BLaER1 treated with 17β-estradiol and CSF1 and Interleukin-3, amounts not matched to agents 10 nM and 100 nM (cell line): ENCODE measurements around the gene AHNAK2.
"Not testable (repeated sequence)": the region's sequence is repeated elsewhere in the genome, so short reads cannot be mapped to it uniquely, and the experiment has no call there.

Source experiments
- H3K27ac ChIP-seq, 11 experiments: shearing (Covaris generic); formaldehyde crosslinking; 2 replicates each; pipeline ENCODE4 v1.8.1; 2022
- H3K27me3 ChIP-seq, 11 experiments: shearing (Covaris generic); formaldehyde crosslinking; 2 replicates each; pipeline ENCODE4 v1.8.1; 2022
- H3K36me3 ChIP-seq, 11 experiments: shearing (Covaris generic); formaldehyde crosslinking; 2 replicates each; pipeline ENCODE4 v1.8.1; 2022
- H3K4me1 ChIP-seq, 10 experiments: shearing (Covaris generic); formaldehyde crosslinking; 2 replicates each; pipeline ENCODE4 v1.8.1; 2022
- H3K4me2 ChIP-seq, 11 experiments: shearing (Covaris generic); formaldehyde crosslinking; 2 replicates each; pipeline ENCODE4 v1.8.1; 2022
- H3K4me3 ChIP-seq, 10 experiments: shearing (Covaris generic); formaldehyde crosslinking; 2 replicates each; pipeline ENCODE4 v1.8.1; 2022
- H3K9ac ChIP-seq, 11 experiments: shearing (Covaris generic); formaldehyde crosslinking; 2 replicates each; pipeline ENCODE4 v1.8.1; 2022
- H3K9me3 ChIP-seq, 11 experiments: shearing (Covaris generic); formaldehyde crosslinking; replicated peaks in 1 of 11; 2 replicates each; pipeline ENCODE4 v1.8.1; 2022
- H4K20me1 ChIP-seq, 11 experiments: shearing (Covaris generic); formaldehyde crosslinking; 2 replicates each; pipeline ENCODE4 v1.8.1; 2022
- Cebpa-rat ChIP-seq, 11 experiments: shearing (Covaris generic); IDR thresholded peaks; 2 replicates each; pipeline ENCODE4 v1.8.1; 2022

Gene AHNAK2

GRCh38 chr14:104923640-104924420 lies 54.3 kb downstream of the AHNAK2 start:
- Histone ChIP-seq H3K9ac (peak overlapping the region in 6 of 11 experiments; percentile 27 to 81 (median 58); a peak in 6 of 22 replicates), H3K4me3 (peak overlapping the region in 4 of 10 experiments; percentile 2 to 66 (median 35); a peak in 3 of 20 replicates), H3K27ac (peak overlapping the region in 8 of 11 experiments; percentile 75 to 91 (median 82); a peak in 16 of 22 replicates), H3K9me3 (peaks cover 3 to 8% (median 7%) of the 10 kb centered on the region in 11 experiments; a peak in 15 of 22 replicates), H3K4me1 (peaks cover 61 to 78% (median 72%) of the 10 kb centered on the region in 10 experiments), H4K20me1 (peaks cover 0 to 35% (median 0%) of the 10 kb centered on the region in 11 experiments; a peak in 5 of 22 replicates), H3K27me3 (no peaks in the 10 kb centered on the region), H3K36me3 (peaks cover 0 to 5% (median 0%) of the 10 kb centered on the region in 11 experiments; a peak in 5 of 22 replicates), H3K4me2 (peak overlapping the region; percentile 89 to 100 (median 98))
- no peak for TF ChIP-seq Cebpa-rat (IDR thresholded peaks at IDR 0.05)

GRCh38 chr14:104919993-104920315 lies 58.2 kb downstream of the AHNAK2 start:
- H3K36me3 ChIP-seq, result no peaks in the 10 kb centered on the region
- H3K27ac ChIP-seq, result no peak overlapping the region
- H4K20me1 ChIP-seq, result peaks cover 0 to 3% (median 0%) of the 10 kb centered on the region in 11 experiments; a peak in 1 of 22 replicates
- H3K9me3 ChIP-seq, result peaks cover 3 to 8% (median 7%) of the 10 kb centered on the region in 11 experiments; a peak in 15 of 22 replicates
- H3K4me2 ChIP-seq, result peak overlapping the region in 7 of 11 experiments; percentile 16 to 48 (median 36); a peak in 9 of 22 replicates
- no peak for TF ChIP-seq Cebpa-rat (IDR thresholded peaks at IDR 0.05)
- peaks cover 25 to 50% (median 39%) of the 10 kb centered on the region in 10 experiments for H3K4me1 ChIP-seq
- no peak overlapping the region for H3K9ac ChIP-seq
- H3K27me3 ChIP-seq, result no peaks in the 10 kb centered on the region
- no peak overlapping the region for H3K4me3 ChIP-seq

GRCh38 chr14:104919152-104919992 lies 58.8 kb downstream of the AHNAK2 start:
- not testable (repeated sequence) for H3K4me3 ChIP-seq, H3K36me3 ChIP-seq, H3K9me3 ChIP-seq, H3K9ac ChIP-seq, H3K27me3 ChIP-seq, H3K27ac ChIP-seq, H4K20me1 ChIP-seq
- peak overlapping the region in 7 of 11 experiments; percentile 16 to 48 (median 36); a peak in 8 of 22 replicates for H3K4me2 ChIP-seq
- peaks cover 19 to 44% (median 33%) of the 10 kb centered on the region in 10 experiments for H3K4me1 ChIP-seq

- Histone ChIP-seq H3K27ac (no peak overlapping the region), H3K4me3 (no peak overlapping the region), H3K4me2 (no peak overlapping the region), H3K9me3 (peaks cover 1 to 9% (median 5%) of the 10 kb centered on the region in 11 experiments; a peak in 21 of 22 replicates), H3K27me3 (no peaks in the 10 kb centered on the region), H3K9ac (no peak overlapping the region), H3K4me1 (peaks cover 5 to 31% (median 19%) of the 10 kb centered on the region in 10 experiments), H3K36me3 (no peaks in the 10 kb centered on the region), H4K20me1 (no peaks in the 10 kb centered on the region)
- TF ChIP-seq Cebpa-rat (IDR thresholded peaks at IDR 0.05), result no peak
Observed at GRCh38 chr14:104917993-104918392, 60.2 kb downstream of the AHNAK2 start.

GRCh38 chr14:104917116-104917515 lies 61.1 kb downstream of the AHNAK2 start:
- Histone ChIP-seq H3K4me1 (peaks cover 0 to 23% (median 13%) of the 10 kb centered on the region in 10 experiments; a peak in 14 of 20 replicates), H3K4me2 (peak overlapping the region in 6 of 11 experiments; percentile 15 to 45 (median 34); a peak in 10 of 22 replicates), H3K9ac (no peak overlapping the region), H3K27me3 (no peaks in the 10 kb centered on the region), H3K9me3 (peaks cover 10 to 18% (median 14%) of the 10 kb centered on the region in 11 experiments), H4K20me1 (no peaks in the 10 kb centered on the region), H3K36me3 (no peaks in the 10 kb centered on the region; a peak in 1 of 22 replicates), H3K4me3 (no peak overlapping the region), H3K27ac (no peak overlapping the region)
- TF ChIP-seq Cebpa-rat (IDR thresholded peaks at IDR 0.05), result no peak

- H3K27me3 ChIP-seq, result no peaks in the 10 kb centered on the region
- H3K9ac ChIP-seq, result no peak overlapping the region
- peaks cover 0 to 10% (median 0%) of the 10 kb centered on the region in 10 experiments; a peak in 8 of 20 replicates for H3K4me1 ChIP-seq
- H3K27ac ChIP-seq, result no peak overlapping the region
- no peak overlapping the region for H3K4me2 ChIP-seq
- H3K4me3 ChIP-seq, result no peak overlapping the region
- H3K9me3 ChIP-seq, result peaks cover 32 to 41% (median 36%) of the 10 kb centered on the region in 11 experiments
- no peak for TF ChIP-seq Cebpa-rat (IDR thresholded peaks at IDR 0.05)
- no peaks in the 10 kb centered on the region; a peak in 1 of 22 replicates for H3K36me3 ChIP-seq
- no peaks in the 10 kb centered on the region for H4K20me1 ChIP-seq
Observed at GRCh38 chr14:104913435-104913834, 64.7 kb downstream of the AHNAK2 start.

- no peak overlapping the region for H3K9ac ChIP-seq
- no peak overlapping the region for H3K27ac ChIP-seq
- no peaks in the 10 kb centered on the region for H3K27me3 ChIP-seq
- no peak overlapping the region for H3K4me3 ChIP-seq
- H3K4me2 ChIP-seq, result no peak overlapping the region
- H3K36me3 ChIP-seq, result no peaks in the 10 kb centered on the region; a peak in 1 of 22 replicates
- peaks cover 40 to 50% (median 45%) of the 10 kb centered on the region in 11 experiments for H3K9me3 ChIP-seq
- no peaks in the 10 kb centered on the region for H4K20me1 ChIP-seq
- H3K4me1 ChIP-seq, result peaks cover 0 to 4% (median 0%) of the 10 kb centered on the region in 10 experiments; a peak in 8 of 20 replicates
- TF ChIP-seq Cebpa-rat (IDR thresholded peaks at IDR 0.05), result no peak
Observed at GRCh38 chr14:104912053-104912452, 66.1 kb downstream of the AHNAK2 start.

GRCh38 chr14:104908303-104908702 lies 69.9 kb downstream of the AHNAK2 start:
- no peaks in the 10 kb centered on the region for H3K27me3 ChIP-seq
- H3K4me2 ChIP-seq, result no peak overlapping the region
- no peak overlapping the region for H3K27ac ChIP-seq
- H4K20me1 ChIP-seq, result no peaks in the 10 kb centered on the region
- no peak overlapping the region for H3K4me3 ChIP-seq
- no peak for TF ChIP-seq Cebpa-rat (IDR thresholded peaks at IDR 0.05)
- H3K36me3 ChIP-seq, result no peaks in the 10 kb centered on the region; a peak in 1 of 22 replicates
- peaks cover 12 to 24% (median 20%) of the 10 kb centered on the region in 10 experiments for H3K4me1 ChIP-seq
- peaks cover 35 to 50% (median 47%) of the 10 kb centered on the region in 11 experiments for H3K9me3 ChIP-seq
- H3K9ac ChIP-seq, result no peak overlapping the region

GRCh38 chr14:104905579-104905933 lies 72.6 kb downstream of the AHNAK2 start:
- Histone ChIP-seq H3K4me1 (peaks cover 12 to 29% (median 21%) of the 10 kb centered on the region in 10 experiments), H3K9me3 (peaks cover 9 to 22% (median 19%) of the 10 kb centered on the region in 11 experiments), H3K4me2 (peak overlapping the region in 6 of 11 experiments; percentile 70 to 82 (median 79); a peak in 10 of 22 replicates)
- not testable (repeated sequence) for H3K4me3 ChIP-seq, H3K36me3 ChIP-seq, H4K20me1 ChIP-seq, H3K27me3 ChIP-seq, H3K27ac ChIP-seq, H3K9ac ChIP-seq

GRCh38 chr14:104904650-104905578 lies 73.3 kb downstream of the AHNAK2 start:
- H3K9me3 ChIP-seq, result peaks cover 6 to 16% (median 14%) of the 10 kb centered on the region in 11 experiments; a peak in 19 of 22 replicates
- H3K27ac ChIP-seq, result peak overlapping the region in 3 of 11 experiments; percentile 13 to 38 (median 19); a peak in 3 of 22 replicates
- H3K9ac ChIP-seq, result peak overlapping the region in 2 of 11 experiments; percentile 1 to 32; a peak in 1 of 22 replicates
- H3K4me2 ChIP-seq, result peak overlapping the region; percentile 52 to 82 (median 77)
- 0 out of 20 replicates have a peak overlapping the region, but pooled peaks of 1 of the 10 experiments have one; percentile 12 for H3K4me3 ChIP-seq
- H3K36me3 ChIP-seq, H3K27me3 ChIP-seq, H4K20me1 ChIP-seq: not testable (repeated sequence)
- peaks cover 12 to 29% (median 21%) of the 10 kb centered on the region in 10 experiments for H3K4me1 ChIP-seq
